Measurements from ENCODE around the gene CCDC149.

CCDC149 gene

DNA sequence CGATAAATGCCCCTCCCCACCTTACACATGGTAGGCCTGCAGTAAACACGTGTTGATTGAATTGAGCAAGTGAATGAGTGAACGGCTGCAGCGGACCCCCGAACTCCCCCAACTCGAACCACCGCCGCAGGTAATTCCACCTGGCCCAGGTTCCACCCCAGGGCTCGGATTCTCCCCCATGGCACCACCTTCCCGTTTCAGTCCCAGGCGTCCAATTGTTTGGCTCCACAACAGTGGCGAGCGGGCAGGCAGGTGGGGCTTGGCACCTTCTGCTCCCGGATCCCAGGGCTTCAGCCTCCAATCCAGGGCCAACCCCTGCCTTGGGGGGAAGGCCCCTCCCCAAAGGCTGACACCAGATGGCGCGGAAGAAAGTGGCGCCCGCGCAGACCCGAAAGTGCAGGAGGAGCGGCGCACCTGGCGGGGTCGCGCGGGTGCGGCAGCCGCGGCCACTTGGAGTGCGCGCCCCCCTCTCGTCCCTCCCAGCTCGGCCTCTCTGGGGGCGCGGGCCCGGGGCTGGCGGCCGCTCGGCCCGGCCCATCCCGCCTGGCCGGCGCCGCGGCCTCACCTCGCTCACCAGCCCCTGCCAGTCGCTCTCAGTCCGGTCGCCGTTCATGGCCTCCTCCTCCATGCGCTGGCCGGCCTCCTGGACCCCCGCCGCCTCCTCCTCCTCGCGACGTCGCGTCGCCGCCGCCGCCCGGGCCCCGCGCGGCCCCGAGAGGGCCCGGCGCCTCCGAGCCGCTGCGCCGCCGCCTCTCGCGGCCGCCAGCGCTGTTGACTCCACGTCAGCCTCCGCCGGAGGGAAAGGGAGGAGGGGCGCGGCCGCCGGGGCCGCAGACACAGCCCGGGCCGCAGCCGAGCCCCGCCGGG lies at the start of gene CCDC149:
Gene CCDC149 (minus strand): TSS at position 791 of the 867 bp plus-strand sequence. CDS start 178 bp downstream, at position 613.
- no peak for DNase-seq (ENCODE audit: low read depth in 3 of 3)

GRCh38 chr4:24957886-24958285 lies 45.0 kb upstream of the CCDC149 start:
- no peak for DNase-seq (ENCODE audit: low read depth in 3 of 3)

DNA sequence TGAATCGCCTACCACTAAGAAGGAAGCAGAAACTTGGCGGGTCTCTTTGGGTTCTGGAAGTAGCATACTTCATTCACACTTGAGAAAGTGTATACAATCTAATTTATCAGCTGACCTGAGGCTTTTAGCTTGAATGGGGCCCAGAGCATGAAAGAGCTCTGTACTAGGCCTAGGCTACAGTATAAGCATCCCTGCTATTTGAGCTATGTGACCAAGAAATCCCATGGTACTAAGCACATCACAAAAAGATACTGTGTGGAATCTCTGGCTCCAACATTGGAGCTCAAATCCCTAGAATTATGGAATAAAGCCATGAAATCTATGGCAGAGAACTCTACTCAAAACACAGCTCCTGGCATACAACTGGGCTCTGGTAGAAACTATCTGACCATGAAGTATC lies 43.9 kb upstream of the CCDC149 start:
- DNase-seq (ENCODE audit: low read depth in 3 of 3): no peak

DNA sequence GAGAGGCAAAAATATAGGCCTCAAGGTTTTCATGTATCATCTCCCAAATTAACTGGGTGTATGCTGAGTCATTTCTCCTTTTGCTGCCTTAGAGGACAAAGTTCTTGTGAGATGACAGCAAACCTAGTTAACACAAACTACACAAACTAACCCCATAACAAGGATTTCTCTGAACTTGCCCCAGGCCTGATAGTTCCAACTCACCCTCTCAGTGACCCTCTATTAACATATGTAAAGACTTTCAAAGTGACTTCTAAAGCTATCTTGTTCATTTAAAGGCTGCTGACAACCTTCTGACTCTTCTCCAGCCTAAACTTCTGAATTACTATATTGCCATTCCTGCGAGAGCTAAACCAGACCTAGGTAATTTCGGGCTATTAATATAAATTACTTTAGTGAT lies 43.2 kb upstream of the CCDC149 start:
- no peak for DNase-seq (ENCODE audit: low read depth in 3 of 3)

GRCh38 chr4:24952667-24953066 lies 39.8 kb upstream of the CCDC149 start:
- no peak for DNase-seq (ENCODE audit: low read depth in 3 of 3)

DNA sequence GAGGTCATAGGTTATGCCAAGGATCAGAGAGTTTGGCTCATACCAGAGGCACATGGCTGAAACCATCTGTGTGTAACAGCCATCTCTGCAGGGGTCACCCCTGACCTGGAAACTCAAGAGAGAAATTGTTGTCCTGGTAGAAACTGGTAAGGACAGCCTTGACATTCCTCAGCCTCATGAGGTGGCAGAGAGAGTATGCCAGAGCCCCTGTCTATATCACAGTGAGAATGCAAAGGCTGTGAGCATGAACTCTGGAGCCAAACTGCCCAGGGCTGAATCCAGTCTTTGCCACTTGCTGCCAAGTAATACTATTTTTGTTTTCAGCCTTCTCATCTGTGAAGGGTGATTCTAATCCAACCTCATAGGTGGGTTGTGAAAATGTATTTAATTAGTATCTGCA lies 37.1 kb upstream of the CCDC149 start:
- no peak for DNase-seq (ENCODE audit: low read depth in 3 of 3)

- no peak for DNase-seq (ENCODE audit: low read depth in 3 of 3)
These were observed 25.1 kb upstream of the CCDC149 start for GRCh38 chr4:24937917-24938281.

GRCh38 chr4:24937176-24937916 lies 24.5 kb upstream of the CCDC149 start:
- no peak for DNase-seq (ENCODE audit: low read depth in 3 of 3)

DNA sequence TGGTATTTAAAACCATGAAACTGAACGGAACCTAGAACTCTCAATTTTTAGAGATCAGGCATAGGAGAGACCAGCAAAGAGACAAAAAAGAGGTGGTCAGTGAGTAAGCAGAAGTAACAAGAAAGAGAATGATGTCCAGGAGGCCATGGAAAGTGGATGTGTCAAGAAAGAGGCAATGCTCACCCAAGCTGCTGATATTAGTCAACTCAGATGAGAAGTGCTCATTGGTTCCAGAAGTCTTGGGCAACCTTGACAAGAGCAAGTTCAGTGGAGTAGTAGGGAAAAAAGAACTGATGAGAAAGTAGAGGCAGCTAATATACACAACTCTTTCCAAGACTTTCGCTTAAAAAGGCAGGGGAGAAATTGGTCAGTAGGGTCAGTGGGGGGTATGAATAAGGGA lies 23.0 kb upstream of the CCDC149 start:
- no peak for DNase-seq (ENCODE audit: low read depth in 3 of 3)

DNA sequence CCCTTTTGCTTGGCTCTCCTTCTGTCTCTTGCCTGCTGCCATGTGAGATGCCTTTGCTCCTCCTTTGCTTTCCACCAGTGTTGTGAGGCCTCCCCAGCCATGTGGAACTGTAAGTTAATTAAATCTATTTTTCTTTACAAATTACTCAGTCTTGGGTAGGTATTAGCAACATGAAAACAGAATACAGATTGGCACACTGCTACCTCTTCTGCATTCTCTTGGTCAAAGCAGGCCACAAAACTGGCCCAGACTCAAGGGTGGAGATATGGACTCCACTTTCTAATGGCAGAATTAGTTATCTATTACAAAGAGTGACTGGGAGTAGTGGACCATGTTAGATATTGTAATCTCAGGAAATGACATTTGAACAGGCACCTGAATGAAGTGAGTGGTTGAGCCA lies 21.5 kb upstream of the CCDC149 start:
- no peak for DNase-seq (ENCODE audit: low read depth in 3 of 3)

- no peak for DNase-seq (ENCODE audit: low read depth in 3 of 3)
These were observed 20.9 kb upstream of the CCDC149 start for GRCh38 chr4:24933684-24934275.

DNA sequence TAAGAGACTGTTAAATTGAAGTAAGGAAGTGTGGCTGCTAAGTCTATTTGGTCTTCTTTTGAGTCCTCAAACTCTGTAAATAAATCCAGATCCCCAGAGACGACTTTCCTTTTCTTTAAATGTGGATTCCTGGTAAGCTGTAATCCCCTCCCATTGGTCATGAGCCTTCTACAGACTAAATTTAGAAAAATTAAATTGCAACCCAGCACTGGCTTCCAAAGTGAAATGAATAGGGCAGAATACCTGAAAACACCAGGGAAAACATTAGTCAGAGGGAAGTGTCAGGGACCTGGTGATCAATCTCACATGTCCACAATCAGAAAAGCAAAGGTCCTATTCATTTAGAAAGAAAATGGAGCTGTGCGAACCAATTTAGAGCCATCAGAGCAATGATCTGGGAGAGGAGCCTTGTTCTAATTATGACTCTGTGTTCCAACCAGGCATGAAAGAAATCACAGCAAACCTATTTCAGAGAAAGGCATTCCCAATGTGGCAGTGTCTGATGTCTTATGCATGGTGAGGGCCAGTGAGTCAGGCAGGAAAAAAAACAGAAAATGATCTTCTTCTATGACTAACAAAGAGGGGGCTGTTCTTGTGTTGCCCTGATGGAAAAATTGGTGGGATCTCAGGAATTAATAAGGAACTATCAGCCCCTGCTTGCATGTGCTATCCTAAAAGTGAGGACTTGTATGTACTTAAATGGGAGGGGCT lies 19.8 kb upstream of the CCDC149 start:
- DNase-seq (ENCODE audit: low read depth in 3 of 3): no peak

DNA sequence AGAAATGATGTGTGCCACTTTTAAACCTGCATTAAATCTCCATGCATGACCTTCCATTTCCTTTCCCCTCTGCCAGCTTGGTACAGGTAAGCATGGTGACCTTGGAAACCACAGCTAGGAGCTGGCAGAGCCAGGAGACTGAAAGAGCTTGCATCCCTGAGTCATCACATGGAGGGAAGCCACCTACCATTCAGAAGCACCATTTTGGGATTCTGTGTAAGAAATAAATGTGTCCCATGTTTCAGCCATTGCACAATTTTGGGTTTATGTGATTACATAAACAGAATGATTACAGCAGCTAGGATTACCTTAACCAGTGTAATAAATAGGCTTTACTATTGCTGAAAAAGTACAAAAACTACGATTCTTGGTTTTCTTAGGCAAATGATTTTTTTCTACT lies 17.3 kb upstream of the CCDC149 start:
- DNase-seq (ENCODE audit: low read depth in 3 of 3): no peak

- no peak for DNase-seq (ENCODE audit: low read depth in 3 of 3)
These were observed 15.9 kb upstream of the CCDC149 start for GRCh38 chr4:24928708-24929107.

DNA sequence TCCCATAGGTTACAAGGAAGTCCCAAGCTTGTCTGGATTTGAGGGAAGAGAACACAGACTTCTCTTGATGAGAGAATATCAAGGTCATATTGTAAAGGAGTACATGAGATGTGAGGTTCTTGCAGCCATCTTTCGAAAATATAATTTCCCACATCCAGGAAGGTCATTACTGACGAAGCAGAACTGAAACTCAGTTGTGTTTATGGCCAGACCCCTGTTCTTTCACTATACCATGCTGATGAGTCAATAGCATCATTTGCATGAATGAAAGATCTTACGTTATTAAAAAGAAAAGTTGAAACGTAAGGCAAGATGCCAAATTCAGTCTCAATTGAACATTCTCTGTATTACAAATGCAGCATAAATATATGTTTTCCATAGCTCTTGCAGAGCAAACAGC lies 14.2 kb upstream of the CCDC149 start:
- DNase-seq (ENCODE audit: low read depth in 3 of 3): no peak

GRCh38 chr4:24924309-24924781 lies 11.5 kb upstream of the CCDC149 start:
- DNase-seq (ENCODE audit: low read depth in 3 of 3): no peak

DNA sequence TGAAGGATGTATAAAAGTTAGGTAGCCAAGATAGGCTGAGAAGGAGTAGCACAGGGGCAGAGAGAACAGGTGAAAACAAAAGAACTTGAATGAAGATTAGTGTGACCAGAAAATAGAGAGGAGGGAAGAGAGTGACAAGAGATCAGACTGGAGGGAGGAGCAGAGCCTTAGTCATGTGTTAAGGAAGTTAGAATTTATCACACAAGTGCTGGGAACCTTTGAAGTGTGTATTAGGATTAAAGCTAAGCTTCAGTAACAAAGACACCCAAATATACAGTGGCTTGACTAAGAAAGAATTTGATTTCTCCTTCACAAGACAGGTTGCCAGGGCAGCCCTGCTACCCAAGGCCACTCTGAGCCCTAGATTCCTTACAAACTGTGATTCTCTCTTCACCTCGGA lies 10.7 kb upstream of the CCDC149 start:
- no peak for DNase-seq (ENCODE audit: low read depth in 3 of 3)

DNA sequence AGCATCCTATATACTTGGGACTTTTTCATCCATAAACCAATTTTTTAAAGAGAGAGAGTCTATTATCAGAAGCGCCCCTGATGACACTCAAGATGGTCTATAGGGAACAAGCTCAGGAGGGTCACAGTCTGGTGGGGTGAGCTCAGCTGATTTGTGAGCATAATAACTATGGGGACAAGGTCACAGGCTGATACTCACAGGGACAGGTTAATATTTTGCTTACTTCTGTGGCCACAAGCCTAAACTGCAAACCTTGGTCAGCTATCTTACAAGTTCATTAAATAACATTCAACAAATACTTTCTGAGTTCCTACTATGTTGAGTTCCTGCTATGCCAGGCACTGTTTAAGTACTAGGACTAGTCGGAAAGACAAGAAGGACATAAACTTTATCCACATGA lies 10.2 kb upstream of the CCDC149 start:
- DNase-seq (ENCODE audit: low read depth in 3 of 3): no peak

DNA sequence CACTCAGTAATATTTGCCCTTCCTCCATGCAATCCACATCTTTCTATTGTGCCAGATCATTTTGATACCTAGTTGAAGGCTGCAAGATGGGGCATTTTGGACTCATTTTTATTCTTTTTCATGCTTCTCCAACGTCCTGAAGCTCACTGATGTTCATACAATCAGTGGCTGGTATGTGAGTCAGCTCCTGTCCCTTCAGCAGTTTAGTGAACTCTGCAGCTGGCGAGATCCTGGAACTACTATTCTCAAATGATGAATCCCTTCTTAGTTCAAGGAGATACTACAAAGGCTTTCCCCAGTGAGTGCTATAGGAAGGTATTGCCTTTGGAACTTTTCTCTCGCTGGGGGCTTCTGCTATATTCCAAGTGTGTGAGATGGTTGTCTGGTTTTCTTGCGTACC lies 9.6 kb upstream of the CCDC149 start:
- no peak for DNase-seq (ENCODE audit: low read depth in 3 of 3)

DNA sequence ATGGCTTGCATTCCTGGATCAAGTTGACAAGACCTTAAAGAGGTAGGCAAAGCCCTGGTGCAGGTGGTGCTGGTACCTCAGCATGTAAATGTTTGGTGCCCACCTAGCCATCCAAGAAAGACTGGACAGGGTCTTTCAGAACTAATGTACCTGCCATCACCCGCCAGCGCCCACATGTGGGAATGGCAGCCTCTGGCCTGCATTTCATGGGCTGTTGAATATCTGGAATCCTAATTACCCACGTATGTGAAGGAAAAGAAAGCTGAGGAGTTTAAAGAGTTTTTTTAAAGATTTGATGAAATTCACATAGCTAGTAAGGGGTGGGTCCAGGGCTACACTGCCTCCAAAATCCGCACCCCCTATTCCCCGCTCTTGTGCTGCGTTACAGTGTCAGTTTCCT lies 8.6 kb upstream of the CCDC149 start:
- no peak for DNase-seq (ENCODE audit: low read depth in 3 of 3)

DNA sequence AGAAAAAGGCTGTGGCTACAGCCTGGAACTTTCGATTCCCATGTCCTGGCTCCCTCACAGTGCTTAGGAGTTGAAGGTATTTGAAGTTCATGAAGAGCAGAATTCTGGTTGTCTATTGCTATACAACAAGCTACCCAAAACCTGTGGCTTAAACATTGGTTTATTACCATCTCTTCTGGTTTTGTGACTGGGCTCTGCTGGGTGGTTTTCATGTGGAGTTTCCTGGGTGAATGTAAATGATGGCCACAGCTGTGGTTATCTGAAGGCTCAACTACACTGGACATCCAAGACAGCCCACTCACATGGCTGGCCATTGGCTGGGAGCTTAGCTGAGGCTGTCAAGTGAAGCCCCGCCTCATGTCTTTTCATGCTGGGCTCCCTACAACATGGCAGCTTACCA lies 7.2 kb upstream of the CCDC149 start:
- DNase-seq (ENCODE audit: low read depth in 3 of 3): no peak
